Activated CD8-positive, alpha-beta memory T cell treated with anti-CD3 and anti-CD28 coated beads, Interleukin-2, amount 50 U/mL, for 24 hours (primary cell): ENCODE results near the gene ZNF470.

ENCODE experiments used
- DNase-seq: peaks from one replicate; pipeline ENCODE4 v3.0.0-alpha.2; 2020; ENCODE audit errors: extremely low read depth

Gene ZNF470

GRCh38 chr19:56567274-56568120 lies at the start of gene ZNF470:
Gene ZNF470, plus strand, starts transcription at chr19:56567468. Its CDS starts 2,844 bp downstream, at chr19:56570312.
- DNase-seq: peak; percentile 65

DNA sequence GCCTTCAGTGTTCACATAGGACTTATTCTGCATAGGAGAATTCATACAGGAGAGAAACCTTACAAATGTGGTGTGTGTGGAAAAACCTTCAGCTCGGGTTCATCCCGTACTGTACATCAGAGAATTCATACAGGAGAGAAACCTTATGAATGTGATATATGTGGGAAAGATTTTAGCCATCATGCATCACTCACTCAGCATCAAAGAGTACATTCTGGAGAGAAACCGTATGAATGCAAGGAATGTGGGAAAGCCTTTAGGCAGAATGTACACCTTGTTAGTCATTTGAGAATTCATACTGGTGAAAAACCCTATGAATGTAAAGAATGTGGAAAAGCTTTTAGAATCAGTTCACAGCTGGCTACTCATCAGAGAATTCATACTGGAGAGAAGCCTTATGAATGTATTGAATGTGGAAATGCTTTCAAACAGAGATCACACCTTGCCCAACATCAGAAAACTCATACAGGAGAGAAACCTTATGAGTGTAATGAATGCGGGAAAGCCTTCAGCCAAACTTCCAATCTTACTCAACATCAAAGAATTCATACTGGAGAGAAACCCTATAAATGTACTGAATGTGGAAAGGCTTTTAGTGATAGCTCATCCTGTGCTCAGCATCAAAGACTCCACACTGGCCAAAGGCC lies 41.9 kb upstream of the ZNF470 start:
- no peak for DNase-seq

- no peak for DNase-seq
These were observed 29.8 kb upstream of the ZNF470 start for GRCh38 chr19:56537442-56537841.

DNA sequence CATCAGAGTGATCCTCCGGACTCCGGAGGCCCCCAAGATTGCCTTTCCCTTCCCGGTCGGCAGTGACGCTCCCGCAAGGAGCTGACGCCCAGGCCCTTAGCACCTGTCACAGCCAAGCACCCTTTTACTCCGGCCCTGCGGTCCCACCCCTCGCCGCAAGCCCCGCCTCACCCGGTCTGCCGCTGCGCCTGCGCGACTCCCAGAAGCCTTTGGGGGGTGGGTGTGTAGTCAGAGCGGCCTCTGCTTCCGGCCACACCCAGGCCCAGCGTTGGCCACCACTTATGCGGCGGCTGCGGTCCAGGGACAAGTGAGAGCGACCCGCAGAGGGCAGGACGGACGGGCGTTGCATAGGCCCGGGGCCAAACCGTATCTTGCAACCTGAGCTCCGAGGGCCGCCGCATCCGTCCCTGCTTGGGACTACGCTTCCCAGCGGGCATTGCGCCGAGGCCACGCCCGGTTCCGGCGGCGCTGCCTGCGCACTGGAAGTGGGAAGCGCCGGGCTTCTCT lies 29.0 kb upstream of the ZNF470 start:
- DNase-seq: peak; percentile 73

GRCh38 chr19:56538761-56539263 lies 28.5 kb upstream of the ZNF470 start, which contains the start of gene ZFP28:
Gene ZFP28, plus strand, starts transcription at chr19:56538948. Its CDS starts 71 bp downstream, at chr19:56539019.
- peak; percentile 44 for DNase-seq

DNA sequence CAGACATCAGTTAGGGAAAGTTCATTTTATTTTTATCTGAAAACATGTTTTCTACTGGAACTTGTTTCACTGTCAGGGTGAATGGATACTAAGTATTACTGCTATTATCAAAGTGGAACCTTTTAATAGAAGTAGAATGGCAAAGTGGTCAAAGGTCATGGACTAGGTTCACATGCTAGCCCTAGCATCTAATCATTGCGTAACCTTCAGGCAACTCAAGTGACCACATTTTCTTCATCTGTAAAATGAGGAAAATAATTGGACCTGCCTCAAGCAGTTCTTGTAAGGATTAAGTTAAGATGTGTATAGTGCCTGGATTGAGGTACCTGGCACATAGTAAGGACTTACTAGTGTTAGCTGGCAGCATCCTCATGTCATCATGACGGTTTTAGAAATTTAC lies 23.5 kb upstream of the ZNF470 start:
- DNase-seq: no peak

- no peak for DNase-seq
These were observed 19.7 kb upstream of the ZNF470 start for GRCh38 chr19:56547535-56547934.

- DNase-seq: no peak
These were observed 12.9 kb upstream of the ZNF470 start for GRCh38 chr19:56554272-56554869.

DNA sequence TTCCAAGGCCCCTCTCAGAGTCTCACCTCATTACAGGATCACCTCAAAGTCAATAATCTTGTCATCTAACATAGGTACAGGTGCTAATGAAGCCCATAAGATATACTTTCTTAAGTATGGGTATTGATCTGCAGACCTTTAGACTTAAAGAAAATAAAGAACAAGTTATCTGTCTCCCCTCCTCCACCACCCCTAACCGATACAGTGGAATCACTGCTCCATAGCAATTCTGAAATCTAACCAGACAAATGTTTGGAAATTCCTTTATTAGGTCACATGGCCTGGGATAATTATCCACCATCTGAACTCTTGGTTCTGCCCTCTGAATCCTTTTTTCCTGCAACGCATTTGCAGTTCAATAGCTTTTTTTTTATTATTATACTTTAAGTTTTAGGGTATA lies 4.5 kb upstream of the ZNF470 start:
- DNase-seq: no peak

DNA sequence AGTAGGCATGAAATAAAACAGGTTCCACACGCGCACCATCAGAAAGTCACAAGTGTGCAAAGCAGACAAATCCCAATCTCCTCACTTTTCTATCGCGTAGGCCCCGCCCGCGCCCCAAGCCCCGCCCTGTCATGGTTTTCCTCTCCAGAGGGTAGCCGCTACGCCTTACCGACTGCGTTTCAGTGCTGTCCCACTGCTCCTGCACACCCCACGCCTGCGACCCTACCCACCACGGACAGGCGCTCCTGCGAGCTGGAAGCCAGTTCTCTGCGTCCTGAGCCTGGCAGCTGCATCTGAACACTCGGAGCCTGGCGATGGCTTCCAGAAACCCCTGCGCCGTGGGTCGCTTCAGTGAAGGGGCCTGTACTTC lies 379 bp upstream of the ZNF470 start:
- no peak for DNase-seq

GRCh38 chr19:56572589-56572988 lies 5.3 kb downstream of the ZNF470 start:
- DNase-seq: no peak

DNA sequence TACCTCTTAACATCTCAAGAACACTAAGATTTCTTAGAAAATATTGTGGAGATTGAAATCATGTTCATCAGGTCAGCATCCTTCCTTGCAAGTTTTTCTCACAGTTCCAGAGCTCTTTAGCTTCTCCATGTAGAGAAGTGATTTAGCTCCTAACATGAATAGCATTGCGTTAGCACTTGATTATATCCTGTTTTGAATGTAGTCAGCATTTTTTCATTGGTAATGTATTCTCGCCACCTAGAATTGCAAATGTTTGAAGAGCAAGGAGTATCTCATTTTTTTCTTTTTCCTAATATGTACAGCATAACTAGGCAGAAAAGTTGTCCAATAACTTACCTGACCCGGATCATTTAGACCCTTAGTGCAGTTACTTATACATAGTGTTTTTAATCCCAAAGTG lies 6.6 kb downstream of the ZNF470 start:
- DNase-seq: no peak

- no peak for DNase-seq
These were observed 10.7 kb downstream of the ZNF470 start for GRCh38 chr19:56577719-56578602.

GRCh38 chr19:56594446-56594782 lies 27.1 kb downstream of the ZNF470 start:
- no peak for DNase-seq

DNA sequence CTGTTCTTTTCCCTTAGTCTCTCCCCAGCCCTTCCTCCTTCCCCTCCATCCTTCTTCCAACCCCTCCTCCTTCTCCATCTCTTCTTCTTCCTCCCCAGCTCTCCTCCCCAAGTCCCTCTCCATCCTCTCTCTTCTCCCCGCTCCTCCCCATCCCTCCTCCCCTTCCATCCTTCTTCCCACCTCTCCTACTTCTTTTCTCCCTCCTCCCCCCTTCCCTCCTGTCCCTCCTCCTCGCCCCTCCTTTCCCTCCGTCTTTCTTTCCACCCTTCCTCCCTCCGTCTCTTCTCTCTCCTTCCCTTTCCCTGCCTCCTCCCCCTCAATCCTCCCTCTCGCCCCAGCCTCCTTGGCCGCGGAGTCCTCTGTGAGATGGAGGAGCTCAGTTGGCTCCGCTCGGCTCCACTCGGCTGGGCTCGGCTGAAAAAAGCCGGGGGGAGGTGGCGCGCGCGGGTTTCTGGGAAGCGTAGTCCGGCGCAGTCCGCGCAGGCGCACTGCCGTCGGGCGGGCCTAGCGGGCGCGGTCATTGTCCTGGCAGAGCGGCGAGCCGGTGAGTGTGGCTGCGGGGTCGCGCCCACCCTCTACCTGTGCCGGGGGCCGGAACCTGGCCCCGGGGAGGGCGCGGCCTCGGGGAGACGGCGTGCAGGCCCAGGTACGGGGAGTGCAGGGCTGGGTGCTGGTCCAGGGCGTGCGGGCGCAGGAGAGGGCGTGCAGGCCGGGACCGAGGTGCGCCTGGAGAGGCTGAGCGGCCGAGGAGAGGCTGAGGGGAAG lies 27.7 kb downstream of the ZNF470 start, which contains the start of gene ZNF71:
Gene ZNF71, plus strand, starts transcription at position 520 of the 765 bp plus-strand sequence. CDS start 6,257 bp downstream, outside the sequence.
- DNase-seq: peak; percentile 62

GRCh38 chr19:56595548-56595899 lies 28.3 kb downstream of the ZNF470 start:
- DNase-seq: no peak

- DNase-seq: no peak
These were observed 29.4 kb downstream of the ZNF470 start for GRCh38 chr19:56596676-56597075.

DNA sequence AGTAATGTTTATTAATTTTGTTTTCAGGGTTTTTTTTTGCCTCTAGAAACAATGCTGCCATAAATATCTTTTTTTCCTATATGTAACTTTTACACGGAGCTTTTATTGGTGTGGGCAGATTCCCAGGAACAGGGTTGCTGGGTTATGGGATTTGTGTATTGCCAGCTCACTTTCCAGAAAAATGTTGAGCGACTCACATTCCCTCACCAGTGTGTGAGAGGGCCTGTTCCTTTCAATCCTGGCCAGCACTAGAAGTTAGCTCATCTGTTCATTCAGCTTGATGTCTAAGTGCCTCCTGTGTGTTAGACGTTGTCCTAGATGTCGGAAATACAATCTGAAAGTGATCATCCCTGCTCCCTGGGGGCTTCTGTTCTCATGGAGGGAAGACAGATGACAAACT lies 30.4 kb downstream of the ZNF470 start:
- DNase-seq: no peak

DNA sequence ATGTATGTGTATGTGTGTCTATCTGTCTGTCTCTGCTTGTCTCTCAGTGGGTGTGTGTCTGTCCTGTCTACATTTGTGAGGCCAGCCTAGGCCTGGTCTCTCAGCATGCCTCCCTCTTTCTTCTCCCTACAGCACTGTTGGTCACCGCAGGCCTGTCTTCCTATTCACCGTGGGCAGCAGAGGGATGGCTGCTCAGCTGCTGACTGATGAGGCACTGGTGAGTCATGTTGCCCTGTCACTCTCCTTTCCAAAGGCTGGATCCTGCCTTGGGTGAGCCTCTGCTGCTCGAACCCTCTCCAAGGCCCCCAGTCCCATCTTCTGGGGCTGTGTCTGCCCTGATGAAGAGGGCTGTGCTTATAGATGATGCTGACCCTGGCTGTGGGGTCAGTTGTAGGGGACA lies 34.1 kb downstream of the ZNF470 start:
- no peak for DNase-seq

GRCh38 chr19:56603829-56604228 lies 36.6 kb downstream of the ZNF470 start:
- DNase-seq: no peak
